Fibroblast of skin of left quadriceps (primary cell): ENCODE results near the gene RRM2.

Experiments used
- DNase-seq, 2 experiments: peaks; one replicate each; pipeline ENCODE4 v3.0.0-alpha.2; 2013; ENCODE audit warnings: low read depth in 2 of 2

Gene RRM2

DNA sequence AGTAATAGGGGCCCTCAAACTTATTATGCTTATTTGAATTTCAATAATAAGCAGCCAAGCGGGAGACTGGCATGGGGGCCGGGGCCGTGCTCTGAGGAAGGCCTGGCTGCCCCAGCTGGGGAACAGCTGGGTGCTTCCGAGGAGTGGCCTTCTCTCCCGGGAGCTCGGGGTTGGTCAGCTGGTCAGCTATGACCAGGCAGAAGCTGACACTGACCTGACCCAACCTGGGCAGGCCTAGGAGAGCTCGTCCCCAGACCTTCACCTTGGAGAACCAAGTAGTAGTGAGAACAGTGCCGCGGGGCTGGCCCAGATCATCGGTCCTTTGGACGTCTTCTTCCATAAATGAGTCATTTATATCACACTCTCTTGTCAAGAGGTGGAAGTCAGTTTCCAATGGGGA lies 36.1 kb downstream of the RRM2 start:
- no peak for DNase-seq

DNA sequence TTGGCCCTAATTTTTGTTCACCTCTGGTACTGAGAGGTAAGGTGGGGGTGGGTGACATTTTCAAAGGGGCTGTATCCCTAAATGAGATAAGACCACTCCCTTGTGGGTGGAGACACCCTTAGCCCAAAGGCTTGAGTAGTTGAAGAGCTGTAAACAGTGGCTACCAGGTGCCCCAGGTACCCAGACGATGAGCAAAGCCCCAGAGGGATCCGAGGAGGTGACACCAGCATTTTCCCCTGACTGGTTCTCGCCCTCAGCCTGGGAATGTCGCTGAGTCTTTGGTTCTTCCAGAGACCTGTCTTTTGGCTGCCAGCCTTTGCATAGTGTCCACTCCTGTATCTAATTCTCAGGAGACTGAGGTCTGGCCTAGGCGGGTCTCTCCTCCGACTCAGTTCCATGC lies 36.5 kb downstream of the RRM2 start:
- DNase-seq: no peak

DNA sequence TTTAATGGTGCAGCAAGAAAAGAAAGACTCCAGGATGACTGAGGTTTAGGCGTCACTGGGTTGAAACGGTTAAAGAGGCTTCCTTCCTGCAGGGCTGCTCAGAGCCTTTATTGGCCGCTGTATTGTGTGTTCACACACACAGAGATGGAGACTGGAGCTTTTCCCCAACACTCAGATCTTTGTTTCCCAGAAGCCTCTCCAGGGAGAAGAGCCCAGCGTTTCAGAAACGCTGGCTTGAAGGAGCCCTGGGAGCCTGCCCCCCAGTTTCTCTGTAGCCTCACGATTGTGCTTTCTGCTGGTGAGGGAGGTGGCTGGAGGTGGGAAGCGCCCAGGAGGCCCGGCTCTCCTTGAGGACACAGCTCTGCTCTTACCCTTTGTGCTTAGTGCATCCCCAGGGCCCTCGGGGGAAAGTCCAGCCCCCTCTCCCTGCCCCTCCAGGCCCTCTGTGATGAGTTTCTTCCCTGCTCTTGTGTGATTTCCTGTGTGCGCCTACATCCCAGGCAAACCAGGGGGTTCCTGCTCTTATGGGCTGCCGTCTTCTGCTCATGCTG lies 37.1 kb downstream of the RRM2 start:
- DNase-seq: no peak

DNA sequence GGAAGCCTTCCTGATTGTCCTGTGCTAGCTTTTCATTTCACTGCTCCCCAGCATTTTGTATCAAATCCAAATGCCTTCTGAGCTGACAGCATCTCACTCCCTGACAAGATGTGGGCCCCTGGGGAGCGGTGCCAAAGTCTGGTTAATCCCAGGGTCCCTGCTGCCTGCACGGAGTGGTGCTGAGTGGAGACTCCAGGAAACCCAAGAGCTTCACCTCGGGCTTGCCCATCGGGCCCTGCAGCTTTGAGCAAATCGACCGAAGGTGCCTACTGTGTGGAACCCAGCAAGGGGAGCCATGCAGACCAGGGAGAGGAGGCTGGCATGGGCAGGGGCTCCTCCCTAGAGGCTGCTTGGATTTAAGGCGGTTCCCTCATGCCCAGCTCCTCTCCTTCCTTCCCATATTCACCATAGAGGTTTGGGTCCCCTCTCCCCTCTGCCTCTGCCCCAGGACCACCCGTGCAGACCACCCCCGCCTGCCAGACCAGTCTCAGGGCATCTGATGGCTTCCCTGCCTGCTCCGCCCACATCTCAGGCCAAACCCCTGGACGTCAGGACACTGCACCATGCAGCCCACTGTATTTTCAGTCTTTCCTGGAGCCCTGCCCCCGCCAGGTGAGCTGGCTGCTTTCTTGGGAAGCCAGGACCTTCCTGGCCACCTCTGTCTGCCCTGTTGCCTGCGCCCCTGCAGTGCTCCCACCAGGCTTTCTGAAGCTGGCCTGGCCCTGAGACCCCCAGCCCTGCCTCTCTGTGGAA lies 37.8 kb downstream of the RRM2 start:
- no peak for DNase-seq

DNA sequence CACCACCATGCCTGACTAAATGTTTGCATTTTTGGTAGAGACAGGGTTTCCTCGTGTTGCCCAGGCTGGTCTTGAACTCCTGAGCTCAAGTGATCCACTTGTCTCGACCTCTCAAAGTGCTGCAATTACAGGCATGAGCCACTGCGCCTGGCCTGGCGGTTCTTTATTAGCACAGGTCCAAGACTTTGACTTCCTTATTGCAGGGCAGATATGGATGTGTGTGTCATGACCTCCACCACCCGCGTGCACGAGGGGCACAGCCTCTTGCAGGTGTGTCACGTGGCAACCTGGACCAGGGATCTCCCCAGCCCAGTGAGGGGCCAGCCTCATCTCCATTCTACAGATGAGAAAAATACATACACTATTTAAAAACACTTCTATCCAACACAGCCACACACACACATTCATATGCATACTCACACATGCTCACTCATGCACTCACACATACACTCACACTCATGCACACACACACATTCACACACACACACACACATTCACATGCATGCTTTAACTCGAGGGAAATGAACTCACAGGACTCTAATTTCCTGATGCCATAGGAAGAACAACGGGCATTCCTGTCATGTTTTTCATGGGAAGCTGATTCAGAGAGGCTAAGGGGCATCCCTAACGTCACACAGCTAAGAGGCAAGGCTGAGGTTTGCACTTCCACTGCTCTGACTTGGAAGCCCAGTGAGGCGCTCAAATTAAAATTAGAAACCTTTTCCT lies 38.8 kb downstream of the RRM2 start:
- DNase-seq: no peak

DNA sequence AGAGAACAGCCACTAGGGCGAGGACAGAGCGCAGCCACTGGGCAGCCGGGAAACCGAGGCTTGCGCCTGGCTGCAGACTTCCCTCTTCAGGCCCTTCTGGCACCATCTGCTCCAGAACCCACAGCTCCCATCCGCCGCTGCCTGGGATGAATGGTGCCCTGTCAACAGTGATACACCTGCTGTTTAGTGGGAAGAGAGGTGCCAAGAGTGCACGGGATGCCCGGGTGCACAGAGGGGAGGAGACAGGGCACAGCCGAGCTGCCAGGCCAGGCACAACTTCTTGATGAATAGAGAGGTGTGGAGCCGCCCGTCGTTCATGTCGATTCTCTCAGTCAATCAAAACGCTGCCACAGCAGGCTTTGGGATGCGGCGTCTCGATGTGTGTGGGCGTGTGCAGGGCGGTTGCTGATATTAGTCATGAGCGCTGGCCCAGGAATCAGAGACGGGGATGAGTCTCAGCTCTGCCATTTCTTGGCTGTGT lies 39.5 kb downstream of the RRM2 start:
- no peak for DNase-seq

DNA sequence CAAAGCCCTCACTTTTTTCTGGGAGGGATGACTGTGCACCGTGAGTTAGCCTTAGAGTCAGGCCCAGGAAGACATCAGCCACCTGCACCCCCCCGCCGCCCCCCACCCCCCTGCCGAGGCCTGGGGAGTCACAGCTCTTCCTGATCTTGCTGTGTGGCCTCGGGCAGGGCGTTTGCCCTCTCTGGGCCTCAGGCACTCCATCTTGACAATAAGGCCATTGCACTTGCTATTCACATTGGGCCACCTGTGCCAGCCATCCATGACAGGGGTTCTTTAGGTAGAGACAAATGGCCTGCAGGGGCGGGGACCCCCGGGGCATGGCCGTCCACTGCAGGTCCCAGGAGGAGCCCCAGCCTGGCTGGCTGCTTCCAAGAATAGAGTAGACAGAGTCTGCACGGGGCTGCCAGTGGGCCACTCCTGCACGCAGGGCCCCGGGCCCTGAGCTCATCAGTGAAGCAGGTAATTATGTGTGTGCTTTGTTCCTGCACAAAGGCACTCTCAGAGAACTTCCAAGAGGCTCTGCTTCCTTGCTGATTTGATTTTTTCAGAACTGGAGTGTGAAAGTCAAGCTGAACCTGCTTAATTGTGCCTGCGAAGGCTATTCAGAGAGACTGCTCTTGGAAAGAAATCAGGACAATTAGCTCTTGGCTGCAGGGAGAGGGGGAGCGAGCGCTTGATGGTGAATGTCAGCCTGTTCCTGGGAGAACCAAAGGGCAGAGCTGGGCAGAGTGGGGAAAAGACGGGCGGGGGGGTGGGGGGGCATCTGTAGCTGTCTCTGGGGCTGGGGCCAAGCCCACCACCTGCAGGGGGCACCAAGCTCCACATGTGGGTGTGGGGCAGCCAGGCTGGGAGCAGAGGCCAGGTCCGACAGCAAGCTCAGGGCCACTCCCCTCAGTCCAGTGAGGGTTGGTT lies 40.3 kb downstream of the RRM2 start:
- DNase-seq: no peak

DNA sequence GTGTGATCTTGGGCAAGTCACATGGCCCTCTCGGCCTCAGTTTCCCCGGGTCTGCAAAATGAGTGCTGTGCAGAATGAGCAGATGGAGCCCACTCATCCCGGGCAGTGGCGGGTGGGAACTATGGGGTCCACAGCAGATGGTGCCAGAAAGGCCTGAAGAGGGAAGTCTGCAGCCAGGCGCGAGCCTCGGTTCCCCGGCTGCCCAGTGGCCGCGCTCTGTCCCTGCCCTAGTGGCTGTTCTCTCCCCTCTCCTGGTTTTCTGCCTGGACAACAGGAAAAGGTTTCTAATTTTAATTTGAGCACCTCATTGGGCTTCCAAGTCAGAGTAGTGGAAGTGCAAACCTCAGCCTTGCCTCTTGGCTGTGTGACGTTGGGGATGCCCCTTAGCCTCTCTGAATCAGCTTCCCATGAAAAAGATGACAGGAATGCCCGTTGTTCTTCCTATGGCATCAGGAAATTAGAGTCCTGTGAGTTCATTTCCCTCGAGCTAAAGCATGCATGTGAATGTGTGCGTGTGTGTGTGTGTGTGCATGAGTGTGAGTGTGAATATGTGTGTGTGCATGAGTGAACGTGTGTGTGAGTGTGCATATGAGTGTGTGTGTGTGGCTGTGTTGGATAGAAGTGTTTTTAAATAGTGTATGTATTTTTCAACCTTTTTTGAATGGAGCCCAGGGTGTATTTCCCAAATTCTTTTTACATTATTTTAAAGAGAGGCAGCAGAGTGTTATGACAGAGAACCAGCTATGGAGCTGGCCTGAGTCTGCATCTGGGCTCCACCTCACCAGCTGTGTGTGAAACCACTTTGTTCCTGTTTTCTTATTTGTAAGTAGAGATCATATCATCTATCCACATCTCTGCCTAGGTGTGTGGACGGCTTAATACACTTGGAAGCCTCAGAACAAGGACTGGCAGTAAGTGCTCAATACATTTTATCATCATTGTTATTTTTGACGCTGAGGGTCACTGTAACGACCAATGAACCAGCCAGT lies 41.3 kb downstream of the RRM2 start:
- no peak for DNase-seq

DNA sequence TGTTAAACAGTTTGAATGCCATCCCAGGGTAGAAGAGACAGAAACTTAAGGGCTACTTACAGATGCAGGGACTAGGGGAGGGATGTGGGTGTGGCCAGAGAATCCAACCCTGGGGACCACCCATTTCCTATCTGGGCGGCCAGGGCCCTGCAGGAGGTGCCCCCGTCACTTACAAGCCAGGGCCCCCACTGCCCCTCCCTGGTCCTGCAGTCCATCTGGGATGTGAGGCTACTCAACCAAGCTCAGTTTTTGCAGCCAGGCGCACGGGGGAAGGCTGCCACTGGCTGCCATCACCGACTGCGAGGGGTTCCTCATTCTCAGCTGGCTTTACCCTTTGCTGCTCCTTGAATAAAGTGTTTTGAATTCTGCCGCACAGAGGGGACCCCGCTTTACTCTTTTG lies 42.1 kb downstream of the RRM2 start:
- no peak for DNase-seq

DNA sequence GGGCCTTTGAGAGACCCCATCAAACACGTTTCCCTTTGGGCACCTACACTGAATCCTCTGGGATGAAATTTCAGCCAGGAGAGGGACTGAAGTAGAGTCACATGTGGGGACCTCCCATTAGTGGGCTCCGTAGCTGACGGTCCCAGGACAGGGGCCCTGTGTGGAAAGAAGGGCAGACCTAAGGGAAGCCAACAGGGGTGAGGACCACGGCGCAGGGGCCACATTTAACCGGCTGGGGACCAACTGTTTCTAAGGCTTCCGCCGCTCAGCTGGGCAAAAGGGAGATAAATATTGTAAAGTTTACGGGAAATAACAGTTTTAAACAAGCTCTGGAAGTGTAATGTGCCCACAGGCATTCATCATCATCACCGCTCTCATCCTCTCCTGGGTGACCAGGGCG lies 42.7 kb downstream of the RRM2 start:
- no peak for DNase-seq

DNA sequence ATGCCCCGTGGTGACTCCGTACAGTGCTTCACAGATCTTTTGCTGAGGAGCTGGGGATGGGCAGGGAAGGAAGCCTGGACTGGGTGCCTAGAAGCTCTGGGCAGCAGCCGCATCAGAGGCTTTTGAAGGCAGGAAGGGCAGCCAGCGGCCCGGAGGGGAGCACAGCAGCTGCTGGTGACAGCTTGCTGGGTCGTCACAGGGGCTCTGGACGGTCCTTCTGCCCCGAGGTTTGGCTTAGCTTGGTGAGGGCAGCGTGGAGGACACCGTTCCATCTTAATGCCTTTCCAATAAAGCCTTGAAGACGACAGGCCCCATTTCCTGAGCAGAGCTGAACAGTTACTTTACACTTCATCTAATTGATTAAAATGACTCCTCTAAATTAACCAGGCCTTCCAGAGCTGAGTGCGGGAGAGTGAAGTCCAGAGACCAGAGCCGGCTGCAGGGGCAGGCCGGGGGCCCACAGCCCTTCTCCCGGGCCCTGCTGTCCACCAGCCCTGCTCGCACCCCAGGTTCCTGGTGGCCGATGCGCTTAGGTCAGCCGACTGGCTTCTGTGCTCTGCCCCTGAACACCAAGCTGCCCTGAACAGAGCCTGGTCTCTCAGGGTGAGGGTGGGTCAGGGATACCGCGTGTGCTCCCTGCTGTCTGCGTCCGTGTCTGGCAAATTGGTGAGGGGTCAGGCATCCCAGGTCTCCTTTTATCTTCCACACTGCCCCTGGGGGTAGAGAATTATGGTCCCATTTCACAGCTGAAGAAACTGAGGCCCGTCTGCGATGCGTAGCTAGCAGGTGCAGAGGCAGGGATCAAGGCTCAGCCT lies 43.5 kb downstream of the RRM2 start:
- no peak for DNase-seq

DNA sequence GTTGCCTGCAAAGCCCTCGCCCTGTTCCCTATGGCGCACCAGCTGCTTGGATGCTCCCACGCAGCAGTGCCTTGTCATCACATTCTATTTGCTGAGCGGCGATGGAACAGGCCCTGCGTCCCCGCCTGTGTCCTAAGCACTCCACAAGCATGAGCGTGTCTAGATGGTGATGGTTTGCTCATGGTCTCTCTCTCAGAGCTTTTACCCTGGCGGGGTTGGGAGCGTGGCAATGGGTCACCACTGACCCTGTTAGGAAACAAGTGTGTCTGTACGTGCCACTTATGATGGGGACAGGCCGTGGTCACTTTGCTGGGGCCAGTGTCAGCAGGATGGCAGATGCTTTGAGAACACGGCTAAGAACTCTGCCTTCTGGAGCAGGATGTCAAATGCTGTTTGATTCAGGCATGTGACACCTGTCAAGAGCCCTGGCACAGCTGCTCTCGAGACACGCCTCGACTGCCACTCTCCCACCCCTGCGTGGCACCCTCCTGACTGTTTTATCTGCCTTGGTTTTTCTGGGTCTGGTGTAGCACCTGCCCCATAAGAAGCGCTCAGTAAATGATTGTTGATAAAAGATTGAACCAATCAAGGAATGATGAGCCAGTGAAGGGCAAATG lies 44.2 kb downstream of the RRM2 start:
- no peak for DNase-seq

DNA sequence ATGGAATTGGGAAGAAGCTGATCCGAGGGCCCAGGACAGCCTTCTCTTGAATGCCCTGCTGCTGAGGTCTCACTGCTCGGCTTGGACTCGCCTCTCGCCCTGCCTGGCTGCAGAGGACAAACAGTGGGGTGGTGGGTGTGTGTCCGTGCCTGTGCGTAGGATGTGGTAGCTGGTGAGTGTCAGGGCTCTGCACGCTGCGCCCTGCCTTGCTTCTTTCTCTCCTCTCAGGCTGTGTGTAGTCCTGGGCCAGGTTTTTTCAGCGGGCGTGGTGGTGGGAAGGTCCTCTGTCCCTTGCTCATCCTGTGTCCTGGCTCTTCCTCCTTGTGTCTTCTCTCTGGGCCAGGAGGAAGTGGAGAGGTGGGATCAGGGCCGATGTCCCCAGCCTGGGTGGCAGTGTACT lies 44.8 kb downstream of the RRM2 start:
- DNase-seq: no peak

DNA sequence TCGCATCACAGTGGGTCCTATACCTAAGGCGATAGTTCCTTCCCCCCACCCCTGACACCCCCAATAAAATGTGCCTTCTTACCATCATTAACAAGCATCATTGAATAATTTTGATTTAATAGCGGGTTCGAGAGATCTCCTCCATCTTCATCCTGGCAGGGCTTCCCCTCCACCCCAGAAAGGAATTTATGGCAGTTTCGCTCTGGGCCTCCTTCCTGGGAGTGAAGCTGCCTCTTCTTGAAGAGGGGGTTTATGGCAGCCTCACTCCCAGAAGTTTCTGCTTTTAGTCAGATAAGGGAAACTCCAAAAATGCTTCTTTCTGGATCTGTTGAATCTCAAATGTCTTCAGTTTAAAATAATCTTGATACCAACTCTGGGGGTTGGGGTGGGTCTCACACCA lies 45.7 kb downstream of the RRM2 start:
- DNase-seq: no peak

DNA sequence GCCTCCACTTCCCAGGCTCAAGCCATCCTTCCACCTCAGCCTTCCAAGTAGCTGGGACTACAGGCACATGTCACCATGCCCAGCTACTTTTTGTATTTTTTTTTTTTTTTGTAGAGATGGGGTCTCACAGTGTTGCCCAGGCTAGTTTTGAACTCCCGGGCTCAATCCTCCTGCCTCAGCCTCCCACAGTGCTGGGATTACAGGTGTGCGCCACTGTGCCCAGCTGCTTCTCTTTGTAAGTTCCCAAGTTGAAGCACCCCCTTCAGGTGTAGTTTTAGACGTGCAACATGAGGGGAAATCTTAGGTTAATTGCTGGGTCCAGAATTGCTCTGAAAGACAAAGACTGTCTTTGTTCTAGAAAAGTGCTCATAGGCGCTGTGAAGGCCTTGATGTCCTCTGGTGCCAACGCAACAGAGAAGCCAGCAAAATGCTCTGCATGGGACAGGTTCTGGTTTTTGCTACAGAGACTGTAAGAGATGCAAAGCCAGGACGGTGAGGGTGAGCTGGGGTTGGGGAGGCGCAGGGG lies 46.6 kb downstream of the RRM2 start:
- DNase-seq: no peak

DNA sequence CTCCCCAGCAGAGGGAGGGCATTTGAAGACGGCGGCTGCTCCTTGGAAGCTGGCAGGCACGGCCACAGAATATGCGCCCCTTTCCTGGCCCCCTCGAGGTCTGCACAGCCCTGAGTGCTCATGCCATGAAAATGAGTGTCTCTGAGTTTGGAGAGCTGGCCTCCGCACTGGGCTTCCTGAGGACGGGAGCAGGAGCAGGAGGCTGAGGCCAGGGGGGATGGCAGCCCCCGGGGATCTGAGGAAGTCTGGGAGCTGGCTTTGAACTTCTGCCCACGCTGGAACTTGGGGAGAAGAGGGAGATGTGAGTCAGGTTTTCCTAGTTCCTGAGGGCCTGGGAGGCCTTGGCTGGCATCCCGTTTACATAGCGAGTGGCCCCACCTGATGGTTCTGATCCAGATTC lies 47.0 kb downstream of the RRM2 start:
- DNase-seq: no peak

DNA sequence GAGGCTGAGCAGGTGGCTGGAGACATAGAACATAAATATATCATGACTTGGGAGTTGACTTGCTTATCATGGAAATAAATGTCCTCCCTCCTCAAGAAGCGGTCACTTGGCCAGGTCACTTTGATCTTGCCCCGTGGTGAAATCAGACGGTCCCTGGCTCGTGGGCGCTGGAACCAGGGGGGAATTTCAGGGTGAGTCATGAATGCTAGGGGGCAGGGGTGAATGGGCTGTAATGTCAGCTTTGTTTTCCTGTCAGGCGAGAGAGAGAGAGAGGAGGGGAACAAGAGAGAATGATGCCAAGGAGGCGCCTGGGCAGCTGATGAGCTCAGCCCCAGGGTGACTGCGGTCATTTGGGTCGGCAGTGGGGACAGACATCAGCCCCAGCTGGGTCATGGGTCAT lies 47.7 kb downstream of the RRM2 start:
- no peak for DNase-seq

DNA sequence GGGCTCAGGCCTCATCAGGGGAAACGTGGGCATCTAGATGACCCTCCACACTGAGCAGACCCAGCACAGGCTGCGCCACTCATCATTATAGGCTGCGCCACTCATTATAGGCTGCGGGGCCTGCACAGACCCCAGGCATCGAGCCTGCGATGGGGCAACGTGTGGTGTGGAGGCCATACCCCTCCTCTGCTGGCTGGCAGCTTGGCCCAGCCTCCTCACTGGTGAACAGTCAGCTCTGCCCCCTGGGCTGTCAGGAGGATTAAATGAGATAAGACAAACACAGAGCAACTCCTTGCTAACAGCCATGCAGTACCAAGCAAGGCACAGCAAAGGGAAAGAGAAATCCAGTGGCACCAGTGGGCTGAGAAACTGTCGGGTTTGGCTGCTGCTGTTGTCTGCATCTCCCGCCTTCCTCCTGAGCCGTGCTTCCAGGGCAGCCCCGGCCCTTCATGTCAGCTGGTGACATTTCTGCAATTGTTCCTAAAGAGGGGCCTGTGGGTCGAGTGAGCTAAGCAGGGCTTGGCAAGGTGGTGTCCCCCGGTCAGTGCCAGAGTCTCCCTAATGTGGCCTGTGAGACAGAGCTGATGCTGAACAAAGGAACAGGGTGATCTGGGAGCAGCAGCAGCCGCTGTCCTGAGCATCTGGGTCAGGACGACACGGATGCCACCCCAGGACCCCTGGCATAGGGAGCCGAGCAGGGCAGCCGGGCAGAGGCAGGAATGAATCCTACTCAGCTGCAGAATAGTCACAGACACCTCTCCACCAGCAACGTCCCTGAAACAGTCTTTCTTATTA lies 48.7 kb downstream of the RRM2 start:
- no peak for DNase-seq
